Superior temporal gyrus (tissue), 1 donor: ENCODE measurements around the gene RIOX2.
"Not testable (repeated sequence)": the region's sequence is repeated elsewhere in the genome, so short reads cannot be mapped to it uniquely, and the experiment has no call there.

Source experiments
- DNase-seq: peaks from one replicate; pipeline ENCODE4 v3.0.0-alpha.2; 2016; ENCODE audit errors: extremely low spot score

The RIOX2 gene

GRCh38 chr3:97911459-97911858, 60.8 kb downstream of the RIOX2 start:
- DNase-seq = no peak

- DNase-seq = no peak
Measured at GRCh38 chr3:97910931-97911351, 61.3 kb downstream of the RIOX2 start.

- not testable (repeated sequence) for DNase-seq
Measured at GRCh38 chr3:97910236-97910831, 61.9 kb downstream of the RIOX2 start.

GRCh38 chr3:97909830-97910229, 62.4 kb downstream of the RIOX2 start:
- not testable (repeated sequence) for DNase-seq

- DNase-seq = no peak
Measured at GRCh38 chr3:97901313-97902248, 70.7 kb downstream of the RIOX2 start.

GRCh38 chr3:97899331-97899730, 72.9 kb downstream of the RIOX2 start:
- DNase-seq = no peak

GRCh38 chr3:97896547-97896946, 75.7 kb downstream of the RIOX2 start:
- DNase-seq = no peak

GRCh38 chr3:97896129-97896528, 76.1 kb downstream of the RIOX2 start:
- no peak for DNase-seq

GRCh38 chr3:97895216-97895615, 77.0 kb downstream of the RIOX2 start:
- no peak for DNase-seq

- DNase-seq = no peak
Measured at GRCh38 chr3:97892852-97893251, 79.4 kb downstream of the RIOX2 start.
